ENCODE data around the gene ATF7.

GRCh38 chr12:53486736-53487487, 139.3 kb downstream of the ATF7 start:
- no peak for TF ChIP-seq CTCF (IDR thresholded peaks at IDR 0.05)
- no peak for TF ChIP-seq EZH2 (IDR thresholded peaks at IDR 0.05; ENCODE audit: borderline replicate concordance, insufficient read depth, low read depth, low read length, poor library complexity, severe bottlenecking)

All from B cell (primary cell).